Panc1 (cell line): ENCODE measurements around the gene ANG. TPM values are rescaled to one million over a fixed set of nuclear protein-coding genes. Genes with fewer than 3 reads are reported as not detected.
"Not testable (repeated sequence)": the region's sequence is repeated elsewhere in the genome, so short reads cannot be mapped to it uniquely, and the experiment has no call there.

ENCODE experiments used
- ATAC-seq: fragments of 200-7000 bp; cut with Tn5 transposase; 2 replicates; pipeline ENCODE4 v1.9.1; 2020; ENCODE audit warnings: mild to moderate bottlenecking, moderate library complexity
- BruUV-seq: library from RNA; stranded (reverse); fragments of 400-500 nt; replicated peaks from 2 replicates; lab custom pipeline; 2021; lab: Mats Ljungman, UMichigan
- CTCF ChIA-PET: fragments of 300-600 bp; sonication (Branson Sonifier 250); formaldehyde crosslinking; loops from one replicate; lab custom pipeline; 2022; ENCODE audit warnings: antibody characterized with exemption; lab: Charles Lee
- POLR2A ChIA-PET: fragments of 300-600 bp; sonication (Branson Sonifier 250); formaldehyde crosslinking; loops from one replicate; lab custom pipeline; 2022; ENCODE audit warnings: antibody characterized with exemption; lab: Charles Lee
- DNase-seq: peaks from one replicate; pipeline ENCODE4 v3.0.0-alpha.2; 2010; ENCODE audit warnings: low read depth, low spot score
- H3K27ac ChIP-seq: 2 replicates; pipeline ENCODE4 v1.5.1; 2011; ENCODE audit warnings: mild to moderate bottlenecking, low read length, inconsistent platforms
- H3K27me3 ChIP-seq: fragments of 200-500 bp; sonication (Bioruptor generic); 2 replicates; pipeline ENCODE4 v1.6.0; 2014; ENCODE audit warnings: low read length, inconsistent platforms; ENCODE audit not compliant: control insufficient read depth, insufficient read depth
- H3K36me3 ChIP-seq: fragments of 200-500 bp; sonication (Bioruptor generic); 2 replicates; pipeline ENCODE4 v1.5.1; 2014; ENCODE audit warnings: inconsistent platforms, mild to moderate bottlenecking, low read length, moderate library complexity; ENCODE audit not compliant: control insufficient read depth, insufficient read depth
- H3K4me1 ChIP-seq: 2 replicates; pipeline ENCODE4 v1.5.1; 2011; ENCODE audit warnings: inconsistent platforms, mild to moderate bottlenecking, low read length, moderate library complexity; ENCODE audit not compliant: control insufficient read depth, insufficient read depth
- H3K4me3 ChIP-seq, 2 experiments: 2 replicates each; pipeline ENCODE4 v1.5.1; 2011 to 2012; ENCODE audit warnings: low read depth in 2 of 2, low read length in 2 of 2, mild to moderate bottlenecking in 2 of 2, inconsistent platforms in 1 of 2, moderate library complexity in 1 of 2
- H3K9me3 ChIP-seq: fragments of 200-500 bp; sonication (Bioruptor generic); 2 replicates; pipeline ENCODE4 v1.5.1; 2014; ENCODE audit warnings: low read depth, mild to moderate bottlenecking, inconsistent platforms, low read length, moderate library complexity; ENCODE audit not compliant: control insufficient read depth, insufficient read depth
- POLR2AphosphoS5 ChIP-seq: IDR thresholded peaks from 2 replicates; pipeline ENCODE4 v1.6.1; 2012; ENCODE audit warnings: mild to moderate bottlenecking, low read depth, low read length, moderate library complexity
- SIN3A ChIP-seq: IDR thresholded peaks from 2 replicates; pipeline ENCODE4 v1.6.1; 2012; ENCODE audit warnings: low read depth, mild to moderate bottlenecking, low read length, moderate library complexity, borderline replicate concordance; ENCODE audit not compliant: insufficient read depth
- TCF7L2 ChIP-seq: IDR thresholded peaks from 2 replicates; pipeline ENCODE4 v1.6.1; 2011; ENCODE audit warnings: mild to moderate bottlenecking, low read depth, low read length, inconsistent platforms
- in situ Hi-C: cut with HindIII; loops from 2 replicates; pipeline ENCODE4 v1.10.0; 2016; ENCODE audit warnings: low sequenced_read_pairs, low pct_unique_long_range_greater_than_20kb
- intact Hi-C: fragments of 100-400 bp; cut with micrococcal nuclease; formaldehyde crosslinking; loops from one replicate; pipeline ENCODE4 v1.10.0; 2022; ENCODE audit not compliant: unreplicated experiment
- total RNA-seq: library from RNA; stranded (reverse); gene quantifications from one replicate; pipeline ENCODE4 v1.2.1, GENCODE V29; 2021; ENCODE audit not compliant: unreplicated experiment
- TF ChIP-seq, protein P1 (sequence below), 2 experiments: IDR thresholded peaks; 2 replicates each; pipeline ENCODE4 v1.6.1; 2011 to 2012; ENCODE audit warnings: low read depth in 2 of 2, control low read depth in 1 of 2, low read length in 1 of 2, mild to moderate bottlenecking in 1 of 2, moderate library complexity in 1 of 2; ENCODE audit not compliant: insufficient read depth in 1 of 2
- TF ChIP-seq, protein P2 (sequence below): fragments of 450-650 bp; IDR thresholded peaks from 2 replicates; pipeline ENCODE4 v1.5.1; 2017; ENCODE audit warnings: mild to moderate bottlenecking

ANG gene
- total RNA-seq, 1 experiment from 2014 or later, result 1.9 TPM

DNA sequence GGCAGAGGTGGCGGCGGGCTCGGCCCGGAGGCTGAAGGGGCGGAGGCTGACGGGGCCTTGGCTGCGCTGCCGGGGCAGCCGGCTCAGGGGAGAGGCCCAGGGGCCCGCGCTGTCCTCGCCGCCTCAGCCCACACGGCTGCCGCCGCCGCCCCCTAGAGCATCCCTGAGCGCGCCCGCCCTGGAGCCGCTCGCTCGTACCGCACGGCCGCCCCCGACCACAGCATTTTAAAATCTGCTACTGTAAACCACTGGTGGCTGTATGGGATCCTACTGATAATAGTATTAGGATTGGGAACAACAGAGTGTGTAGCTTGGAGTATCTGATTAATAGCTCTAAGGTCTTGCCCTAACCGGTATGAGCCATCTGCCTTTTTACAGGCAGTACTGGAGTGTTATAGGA lies 34.9 kb downstream of the ANG start:
- in situ Hi-C loops (no loop called here), intact Hi-C loops (no loop called here)
- DNase-seq, result no peak
- Histone ChIP-seq H3K4me3 (no peak overlapping the region), H3K4me1 (no peaks in the 10 kb centered on the region), H3K27me3 (peaks cover 3% of the 10 kb centered on the region; the same call in 1 of the 2 replicates), H3K9me3 (no peaks in the 10 kb centered on the region), H3K27ac (no peak overlapping the region), H3K36me3 (no peaks in the 10 kb centered on the region)
- ChIA-PET CTCF (no interaction called here), POLR2A (no interaction called here)
- ATAC-seq, result no peak
- no TSS peak for BruUV-seq
- TF ChIP-seq SIN3A (no peak), TCF7L2 (no peak), POLR2AphosphoS5 (no peak)

DNA sequence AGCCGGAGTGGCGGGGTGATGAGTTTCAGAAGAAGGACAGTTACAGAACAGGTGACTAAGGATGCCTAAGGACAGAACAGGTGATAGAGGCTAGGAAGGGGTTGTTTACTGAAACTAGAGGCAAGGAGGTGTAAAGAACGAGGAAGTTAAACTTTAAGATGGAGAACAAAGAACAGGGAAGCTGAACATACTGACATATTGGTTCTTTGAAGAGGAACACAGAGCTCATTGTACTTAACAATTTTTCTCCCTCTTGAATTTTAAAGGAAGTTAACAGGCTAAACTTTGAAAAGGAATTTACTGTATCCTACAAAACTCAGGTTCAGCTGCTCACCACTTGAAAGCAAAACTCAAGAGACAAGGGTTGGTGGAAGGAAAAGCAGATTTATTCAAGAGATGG lies 37.6 kb downstream of the ANG start:
- H3K27ac ChIP-seq, H3K9me3 ChIP-seq, CTCF ChIA-PET, ATAC-seq, H3K4me3 ChIP-seq, BruUV-seq, DNase-seq, H3K4me1 ChIP-seq, in situ Hi-C loops, H3K36me3 ChIP-seq, H3K27me3 ChIP-seq, intact Hi-C loops, POLR2A ChIA-PET: not testable (repeated sequence)

DNA sequence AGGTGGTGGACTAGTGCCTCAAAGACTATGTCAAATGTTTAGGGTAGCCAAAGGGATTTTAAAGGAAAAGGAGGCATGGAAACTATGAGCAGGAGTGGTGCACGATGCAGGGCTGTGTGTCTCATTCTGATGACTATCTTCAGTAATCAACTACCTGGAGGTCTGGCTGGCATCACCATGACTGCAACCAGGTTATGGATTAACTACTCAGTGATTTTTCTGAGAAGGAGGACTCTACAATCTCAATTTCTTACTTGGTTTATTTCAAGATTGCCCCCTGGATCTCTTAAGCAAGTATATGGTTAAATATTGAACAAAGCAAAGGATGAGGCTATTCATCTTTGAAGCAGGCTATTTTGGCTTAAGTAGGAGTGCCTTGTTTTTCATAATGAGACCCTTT lies 38.0 kb downstream of the ANG start:
- DNase-seq (no peak), ATAC-seq (no peak)
- Histone ChIP-seq H3K4me1 (no peaks in the 10 kb centered on the region), H3K27ac (no peak overlapping the region), H3K36me3 (no peaks in the 10 kb centered on the region), H3K4me3 (no peak overlapping the region), H3K27me3 (peaks cover 3% of the 10 kb centered on the region; the same call in 1 of the 2 replicates), H3K9me3 (no peaks in the 10 kb centered on the region)
- no peak for TF ChIP-seq TCF7L2
- no peak for TF ChIP-seq POLR2AphosphoS5
- TF ChIP-seq, protein P1, sequence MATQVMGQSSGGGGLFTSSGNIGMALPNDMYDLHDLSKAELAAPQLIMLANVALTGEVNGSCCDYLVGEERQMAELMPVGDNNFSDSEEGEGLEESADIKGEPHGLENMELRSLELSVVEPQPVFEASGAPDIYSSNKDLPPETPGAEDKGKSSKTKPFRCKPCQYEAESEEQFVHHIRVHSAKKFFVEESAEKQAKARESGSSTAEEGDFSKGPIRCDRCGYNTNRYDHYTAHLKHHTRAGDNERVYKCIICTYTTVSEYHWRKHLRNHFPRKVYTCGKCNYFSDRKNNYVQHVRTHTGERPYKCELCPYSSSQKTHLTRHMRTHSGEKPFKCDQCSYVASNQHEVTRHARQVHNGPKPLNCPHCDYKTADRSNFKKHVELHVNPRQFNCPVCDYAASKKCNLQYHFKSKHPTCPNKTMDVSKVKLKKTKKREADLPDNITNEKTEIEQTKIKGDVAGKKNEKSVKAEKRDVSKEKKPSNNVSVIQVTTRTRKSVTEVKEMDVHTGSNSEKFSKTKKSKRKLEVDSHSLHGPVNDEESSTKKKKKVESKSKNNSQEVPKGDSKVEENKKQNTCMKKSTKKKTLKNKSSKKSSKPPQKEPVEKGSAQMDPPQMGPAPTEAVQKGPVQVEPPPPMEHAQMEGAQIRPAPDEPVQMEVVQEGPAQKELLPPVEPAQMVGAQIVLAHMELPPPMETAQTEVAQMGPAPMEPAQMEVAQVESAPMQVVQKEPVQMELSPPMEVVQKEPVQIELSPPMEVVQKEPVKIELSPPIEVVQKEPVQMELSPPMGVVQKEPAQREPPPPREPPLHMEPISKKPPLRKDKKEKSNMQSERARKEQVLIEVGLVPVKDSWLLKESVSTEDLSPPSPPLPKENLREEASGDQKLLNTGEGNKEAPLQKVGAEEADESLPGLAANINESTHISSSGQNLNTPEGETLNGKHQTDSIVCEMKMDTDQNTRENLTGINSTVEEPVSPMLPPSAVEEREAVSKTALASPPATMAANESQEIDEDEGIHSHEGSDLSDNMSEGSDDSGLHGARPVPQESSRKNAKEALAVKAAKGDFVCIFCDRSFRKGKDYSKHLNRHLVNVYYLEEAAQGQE (IDR thresholded peaks at IDR 0.05; ENCODE audit: insufficient read depth in 1 of 2, low read depth in 2 of 2, low read length in 1 of 2), result no peak
- TF ChIP-seq, protein P2, sequence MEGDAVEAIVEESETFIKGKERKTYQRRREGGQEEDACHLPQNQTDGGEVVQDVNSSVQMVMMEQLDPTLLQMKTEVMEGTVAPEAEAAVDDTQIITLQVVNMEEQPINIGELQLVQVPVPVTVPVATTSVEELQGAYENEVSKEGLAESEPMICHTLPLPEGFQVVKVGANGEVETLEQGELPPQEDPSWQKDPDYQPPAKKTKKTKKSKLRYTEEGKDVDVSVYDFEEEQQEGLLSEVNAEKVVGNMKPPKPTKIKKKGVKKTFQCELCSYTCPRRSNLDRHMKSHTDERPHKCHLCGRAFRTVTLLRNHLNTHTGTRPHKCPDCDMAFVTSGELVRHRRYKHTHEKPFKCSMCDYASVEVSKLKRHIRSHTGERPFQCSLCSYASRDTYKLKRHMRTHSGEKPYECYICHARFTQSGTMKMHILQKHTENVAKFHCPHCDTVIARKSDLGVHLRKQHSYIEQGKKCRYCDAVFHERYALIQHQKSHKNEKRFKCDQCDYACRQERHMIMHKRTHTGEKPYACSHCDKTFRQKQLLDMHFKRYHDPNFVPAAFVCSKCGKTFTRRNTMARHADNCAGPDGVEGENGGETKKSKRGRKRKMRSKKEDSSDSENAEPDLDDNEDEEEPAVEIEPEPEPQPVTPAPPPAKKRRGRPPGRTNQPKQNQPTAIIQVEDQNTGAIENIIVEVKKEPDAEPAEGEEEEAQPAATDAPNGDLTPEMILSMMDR, result no peak
- TF ChIP-seq SIN3A, result no peak
- CTCF ChIA-PET, result no interaction called here
- no TSS peak for BruUV-seq
- in situ Hi-C loops (no loop called here), intact Hi-C loops (no loop called here)
- POLR2A ChIA-PET, result no interaction called here
